MM.1S (cell line): Measurements from ENCODE around the gene ANKRD6.

Experiments
- CTCF ChIP-seq: fragments of 300-600 bp; sonication (generic); IDR thresholded peaks from 2 replicates; pipeline ENCODE4 v1.5.1; 2016; ENCODE audit warnings: antibody characterized with exemption, low read length, mixed read lengths
- EZH2phosphoT487 ChIP-seq: fragments of 300-600 bp; sonication (generic); IDR thresholded peaks from 2 replicates; pipeline ENCODE4 v1.6.1; 2018; ENCODE audit warnings: antibody characterized with exemption, low read length

GRCh38 chr6:89638320-89639195 lies 205.6 kb downstream of the ANKRD6 start, which contains the start of gene LYRM2:
- TF ChIP-seq EZH2phosphoT487 (no peak), CTCF (no peak)
